ENCODE data around the gene VAV2.

VAV2 gene

GRCh38 chr9:134036130-134036529 lies 44.0 kb upstream of the VAV2 start:
- H3K4me3 ChIP-seq (ENCODE audit: control insufficient read depth, low read depth, low read length): no peak overlapping the region
- TF ChIP-seq CTCF (conservative IDR thresholded peaks at IDR 0.05; ENCODE audit: control insufficient read depth, insufficient read depth, low read depth, low read length): no peak
- no peak for DNase-seq (ENCODE audit: low read depth)

- TF ChIP-seq CTCF (conservative IDR thresholded peaks at IDR 0.05; ENCODE audit: control insufficient read depth, insufficient read depth, low read depth, low read length): no peak
- H3K4me3 ChIP-seq (ENCODE audit: control insufficient read depth, low read depth, low read length): no peak overlapping the region
- no peak for DNase-seq (ENCODE audit: low read depth)
Observed at GRCh38 chr9:134035041-134036039, 43.2 kb upstream of the VAV2 start.

GRCh38 chr9:134034215-134035040 lies 42.3 kb upstream of the VAV2 start:
- no peak for DNase-seq (ENCODE audit: low read depth)
- no peak overlapping the region for H3K4me3 ChIP-seq (ENCODE audit: control insufficient read depth, low read depth, low read length)
- no peak for TF ChIP-seq CTCF (conservative IDR thresholded peaks at IDR 0.05; ENCODE audit: control insufficient read depth, insufficient read depth, low read depth, low read length)

- H3K4me3 ChIP-seq (ENCODE audit: control insufficient read depth, low read depth, low read length): no peak overlapping the region
- DNase-seq (ENCODE audit: low read depth): no peak
- TF ChIP-seq CTCF (conservative IDR thresholded peaks at IDR 0.05; ENCODE audit: control insufficient read depth, insufficient read depth, low read depth, low read length): no peak
Observed at GRCh38 chr9:134033516-134034214, 41.5 kb upstream of the VAV2 start.

GRCh38 chr9:134032456-134033222 lies 40.5 kb upstream of the VAV2 start:
- H3K4me3 ChIP-seq (ENCODE audit: control insufficient read depth, low read depth, low read length): no peak overlapping the region
- DNase-seq (ENCODE audit: low read depth): no peak
- TF ChIP-seq CTCF (conservative IDR thresholded peaks at IDR 0.05; ENCODE audit: control insufficient read depth, insufficient read depth, low read depth, low read length): no peak

GRCh38 chr9:134031783-134032182 lies 39.7 kb upstream of the VAV2 start:
- H3K4me3 ChIP-seq (ENCODE audit: control insufficient read depth, low read depth, low read length): no peak overlapping the region
- no peak for DNase-seq (ENCODE audit: low read depth)
- TF ChIP-seq CTCF (conservative IDR thresholded peaks at IDR 0.05; ENCODE audit: control insufficient read depth, insufficient read depth, low read depth, low read length): no peak

All from fibroblast of mammary gland (primary cell).